Measurements from ENCODE around the gene DOCK8. TPM values are rescaled to one million over a fixed set of nuclear protein-coding genes. Genes with fewer than 3 reads are reported as not detected.

The DOCK8 gene
- total RNA-seq, 1 donor from 2014 or later: 8.9 TPM

- Histone ChIP-seq H3K4me3 (no peak overlapping the region), H3K36me3 (no peaks in the 10 kb centered on the region), H3K27me3 (no peaks in the 10 kb centered on the region), H3K9me3 (no peaks in the 10 kb centered on the region), H3K27ac (no peak overlapping the region), H3K4me1 (no peaks in the 10 kb centered on the region)
- DNase-seq (ENCODE audit: low spot score in 2 of 2): no peak
- intact Hi-C loops (cut with DNase I): no loop called here
- no peak for TF ChIP-seq CTCF (IDR thresholded peaks at IDR 0.05)
These were observed 281.1 kb downstream of the DOCK8 start for GRCh38 chr9:495739-496138.

GRCh38 chr9:503326-503725 is 288.7 kb downstream of the DOCK8 start:
- no peak for DNase-seq (ENCODE audit: low spot score in 2 of 2)
- Histone ChIP-seq H3K4me1 (peaks cover 0 to 19% of the 10 kb centered on the region in 2 donors), H3K4me3 (peak overlapping the region; percentile 80 to 86), H3K27ac (no peak overlapping the region), H3K36me3 (no peaks in the 10 kb centered on the region), H3K9me3 (no peaks in the 10 kb centered on the region), H3K27me3 (no peaks in the 10 kb centered on the region)
- no peak for TF ChIP-seq CTCF (IDR thresholded peaks at IDR 0.05)
- intact Hi-C loops (cut with DNase I): no loop called here

- Histone ChIP-seq H3K9me3 (no peaks in the 10 kb centered on the region), H3K36me3 (no peaks in the 10 kb centered on the region), H3K27ac (peak within 1 kb of the TSS; percentile 66 to 78), H3K4me1 (peaks cover 0 to 19% of the 10 kb centered on the region in 2 donors), H3K4me3 (peak within 1 kb of the TSS; percentile 80 to 86), H3K27me3 (no peaks in the 10 kb centered on the region)
- intact Hi-C loops (cut with DNase I): loop anchor here (2.0 kb wide), 4 partner anchors 19 to 43 kb away; no protein-coding TSS in a partner anchor
- peak in 1 of 2 donors; percentile 85 for DNase-seq (ENCODE audit: low spot score in 2 of 2)
- peak in 1 of 3 experiments; percentile 31 for TF ChIP-seq CTCF (IDR thresholded peaks at IDR 0.05)
These were observed 289.5 kb downstream of the DOCK8 start, which contains the start of gene KANK1 for GRCh38 chr9:503881-504852. KANK1 (plus strand) TSS chr9:504695.

- H3K27ac ChIP-seq: peak overlapping the region; percentile 66 to 78
- TF ChIP-seq CTCF (IDR thresholded peaks at IDR 0.05): no peak
- H3K4me3 ChIP-seq: peak overlapping the region; percentile 80 to 86
- no peaks in the 10 kb centered on the region for H3K9me3 ChIP-seq
- no peaks in the 10 kb centered on the region for H3K36me3 ChIP-seq
- no peaks in the 10 kb centered on the region for H3K27me3 ChIP-seq
- intact Hi-C loops (cut with DNase I): loop anchor here (2.0 kb wide), 4 partner anchors 18 to 42 kb away; no protein-coding TSS in a partner anchor
- H3K4me1 ChIP-seq: peaks cover 0 to 19% of the 10 kb centered on the region in 2 donors
- DNase-seq (ENCODE audit: low spot score in 2 of 2): no peak
These were observed 290.5 kb downstream of the DOCK8 start for GRCh38 chr9:504921-505740.

- no peak for DNase-seq (ENCODE audit: low spot score in 2 of 2)
- intact Hi-C loops (cut with DNase I): loop anchor here (2.0 kb wide), 4 partner anchors 17 to 41 kb away; no protein-coding TSS in a partner anchor
- Histone ChIP-seq H3K36me3 (no peaks in the 10 kb centered on the region), H3K27me3 (no peaks in the 10 kb centered on the region), H3K4me3 (peak overlapping the region; percentile 80 to 86), H3K4me1 (peaks cover 0 to 19% of the 10 kb centered on the region in 2 donors), H3K27ac (peak overlapping the region; percentile 66 to 78), H3K9me3 (no peaks in the 10 kb centered on the region)
- TF ChIP-seq CTCF (IDR thresholded peaks at IDR 0.05): no peak
These were observed 291.0 kb downstream of the DOCK8 start for GRCh38 chr9:505741-506059.

All from ascending aorta (tissue), 2 donors.